ENCODE data around the gene ITGB8. TPM values are rescaled to one million over a fixed set of nuclear protein-coding genes. Genes with fewer than 3 reads are reported as not detected.
A peak's percentile ranks its signal among the peaks of the same experiment; 100 is the strongest.

Gene ITGB8
- total and polyA plus RNA-seq, 2 experiments from 2014 or later: 3.3 to 9.9 TPM

DNA sequence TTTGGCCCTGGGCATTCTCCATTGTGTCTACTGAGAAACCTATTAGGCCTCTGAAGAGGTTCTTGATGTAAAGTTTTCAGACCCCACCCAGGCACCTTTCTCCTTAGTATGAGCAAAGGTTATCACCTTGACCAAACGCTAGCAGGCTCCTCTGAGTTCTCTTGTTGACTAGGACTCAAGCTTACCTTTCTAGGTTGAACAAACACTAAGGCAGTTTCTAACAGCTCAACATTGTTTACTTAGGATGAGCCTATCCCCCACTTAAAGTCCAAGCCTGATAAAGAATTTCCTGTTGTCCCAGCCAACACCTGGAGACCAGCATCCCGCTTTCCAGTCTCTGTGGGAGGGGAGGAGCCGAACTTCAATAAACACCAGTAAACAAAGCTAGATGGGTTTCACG is 26.3 kb upstream of the ITGB8 start:
- no peaks in the 10 kb centered on the region for H3K79me2 ChIP-seq (ENCODE audit: insufficient read depth)
- in situ Hi-C loops (cut with MboI): no loop called here
- TF ChIP-seq EZH2 (IDR thresholded peaks at IDR 0.05; ENCODE audit: insufficient read depth, poor library complexity, severe bottlenecking) (no peak), EZH2phosphoT487 (IDR thresholded peaks at IDR 0.05; ENCODE audit: insufficient read depth, low read depth) (no peak)
- no peaks in the 10 kb centered on the region for H3K27me3 ChIP-seq (replicated peaks; ENCODE audit: insufficient read depth)
- no peaks in the 10 kb centered on the region for H3K9me2 ChIP-seq (ENCODE audit: insufficient read depth)
- no peak overlapping the region for H3K9ac ChIP-seq
- peaks cover 16% of the 10 kb centered on the region for H3K4me1 ChIP-seq (ENCODE audit: insufficient read depth)
- H3K36me3 ChIP-seq (ENCODE audit: low read depth): no peaks in the 10 kb centered on the region
- WGBS, 2 experiments (ENCODE audit: low coverage in 1 of 2, low lambda C conversion rate in 2 of 2, missing lambda C conversion rate in 2 of 2): 92 to 94% methylated on average over 4 of the region's 4 CpGs
- H3K27ac ChIP-seq: no peak overlapping the region
- no peaks in the 10 kb centered on the region for H3K9me3 ChIP-seq (ENCODE audit: low read depth)
- H2AFZ ChIP-seq: no peak overlapping the region
- H3K4me2 ChIP-seq (ENCODE audit: unreplicated experiment): no peak overlapping the region
- no peaks in the 10 kb centered on the region for H4K20me1 ChIP-seq (ENCODE audit: insufficient read depth)
- DNase-seq: no peak
- H3K4me3 ChIP-seq: no peak overlapping the region
- H3F3A ChIP-seq (ENCODE audit: insufficient read depth): peaks cover 13% of the 10 kb centered on the region; the same call in 1 of the 2 replicates

DNA sequence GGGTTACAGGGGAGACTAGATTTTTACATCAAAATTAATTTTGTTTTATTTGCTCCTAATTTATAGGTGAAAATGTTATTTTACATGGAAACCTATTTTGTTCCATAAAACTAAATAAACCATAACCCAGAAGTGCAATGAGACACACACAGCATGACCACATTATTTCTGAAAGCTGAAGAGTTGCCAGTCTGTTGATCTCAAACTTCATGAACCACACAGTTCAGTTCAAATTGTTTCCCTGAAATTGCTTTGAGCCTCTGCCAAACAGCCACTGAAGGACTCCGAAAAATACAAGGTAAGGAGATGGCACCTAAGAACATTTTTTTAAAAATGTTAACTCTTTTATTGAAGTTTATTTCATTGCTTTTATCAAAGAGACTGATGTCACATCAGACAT is 25.0 kb upstream of the ITGB8 start:
- Histone ChIP-seq H3K27me3 (replicated peaks; ENCODE audit: insufficient read depth) (no peaks in the 10 kb centered on the region), H3K9me2 (ENCODE audit: insufficient read depth) (no peaks in the 10 kb centered on the region), H3K4me1 (ENCODE audit: insufficient read depth) (peaks cover 12% of the 10 kb centered on the region), H3K79me2 (ENCODE audit: insufficient read depth) (no peaks in the 10 kb centered on the region), H3K4me2 (ENCODE audit: unreplicated experiment) (no peak overlapping the region), H4K20me1 (ENCODE audit: insufficient read depth) (no peaks in the 10 kb centered on the region), H3F3A (ENCODE audit: insufficient read depth) (0 out of 2 replicates have a peak, but pooled peaks cover under 1% of the 10 kb centered on the region), H3K4me3 (no peak overlapping the region), H3K36me3 (ENCODE audit: low read depth) (no peaks in the 10 kb centered on the region), H3K27ac (no peak overlapping the region), H3K9me3 (ENCODE audit: low read depth) (no peaks in the 10 kb centered on the region), H3K9ac (no peak overlapping the region), H2AFZ (no peak overlapping the region)
- 95 to 97% methylated on average over 1 of the region's 1 CpG for WGBS, 2 experiments (ENCODE audit: low coverage in 1 of 2, low lambda C conversion rate in 2 of 2, missing lambda C conversion rate in 2 of 2)
- no peak for DNase-seq
- TF ChIP-seq EZH2phosphoT487 (IDR thresholded peaks at IDR 0.05; ENCODE audit: insufficient read depth, low read depth): no peak
- TF ChIP-seq EZH2 (IDR thresholded peaks at IDR 0.05; ENCODE audit: insufficient read depth, poor library complexity, severe bottlenecking): no peak
- in situ Hi-C loops (cut with MboI): no loop called here

DNA sequence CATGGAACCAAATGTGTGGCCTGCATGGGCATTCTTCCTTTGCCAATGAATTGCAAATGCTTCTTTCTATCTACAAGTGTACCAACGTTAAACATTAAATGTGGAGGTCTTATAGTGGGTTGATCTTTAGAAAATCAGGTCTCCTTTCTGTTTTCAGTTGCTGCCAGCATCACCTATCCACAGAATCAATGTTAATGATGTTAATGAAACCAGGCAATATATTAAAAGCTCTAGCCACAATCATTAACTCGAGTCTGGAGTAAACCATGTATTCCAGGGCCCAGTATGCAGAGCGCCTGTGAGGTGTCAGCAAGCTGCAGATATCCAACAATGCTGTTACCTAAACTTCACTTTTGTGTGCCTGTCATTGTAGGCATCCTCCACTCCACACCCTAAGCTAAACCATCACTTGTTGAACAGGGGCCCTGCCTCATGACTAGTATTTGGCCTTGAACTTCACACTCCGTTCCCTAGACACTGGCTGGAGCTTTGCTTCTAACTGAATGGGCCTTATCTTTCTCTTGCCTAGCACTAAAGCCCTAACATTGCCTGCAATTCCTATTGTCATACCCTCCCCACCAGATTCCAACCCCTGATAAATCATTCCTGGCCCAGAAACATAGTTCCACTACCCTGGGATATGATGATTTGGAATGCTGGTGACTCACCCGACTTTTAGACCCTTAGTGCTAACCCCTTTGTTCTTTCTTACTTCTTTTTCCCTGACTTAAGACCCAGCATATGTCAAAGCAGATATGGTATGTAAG is 24.3 kb upstream of the ITGB8 start:
- H3K36me3 ChIP-seq (ENCODE audit: low read depth): no peaks in the 10 kb centered on the region
- H3K27ac ChIP-seq: no peak overlapping the region
- in situ Hi-C loops (cut with MboI): no loop called here
- no peaks in the 10 kb centered on the region for H3K9me2 ChIP-seq (ENCODE audit: insufficient read depth)
- no peak overlapping the region for H3K9ac ChIP-seq
- H3K9me3 ChIP-seq (ENCODE audit: low read depth): no peaks in the 10 kb centered on the region
- peaks cover 14% of the 10 kb centered on the region for H3K4me1 ChIP-seq (ENCODE audit: insufficient read depth)
- DNase-seq: no peak
- no peak overlapping the region for H2AFZ ChIP-seq
- WGBS, 2 experiments (ENCODE audit: low coverage in 1 of 2, low lambda C conversion rate in 2 of 2, missing lambda C conversion rate in 2 of 2): 93 to 94% methylated on average over 5 of the region's 5 CpGs
- no peak overlapping the region for H3K4me3 ChIP-seq
- H3K4me2 ChIP-seq (ENCODE audit: unreplicated experiment): no peak overlapping the region
- H4K20me1 ChIP-seq (ENCODE audit: insufficient read depth): no peaks in the 10 kb centered on the region
- H3K27me3 ChIP-seq (replicated peaks; ENCODE audit: insufficient read depth): no peaks in the 10 kb centered on the region
- TF ChIP-seq EZH2 (IDR thresholded peaks at IDR 0.05; ENCODE audit: insufficient read depth, poor library complexity, severe bottlenecking): no peak
- TF ChIP-seq EZH2phosphoT487 (IDR thresholded peaks at IDR 0.05; ENCODE audit: insufficient read depth, low read depth): no peak
- no peaks in the 10 kb centered on the region for H3F3A ChIP-seq (ENCODE audit: insufficient read depth)
- no peaks in the 10 kb centered on the region for H3K79me2 ChIP-seq (ENCODE audit: insufficient read depth)

DNA sequence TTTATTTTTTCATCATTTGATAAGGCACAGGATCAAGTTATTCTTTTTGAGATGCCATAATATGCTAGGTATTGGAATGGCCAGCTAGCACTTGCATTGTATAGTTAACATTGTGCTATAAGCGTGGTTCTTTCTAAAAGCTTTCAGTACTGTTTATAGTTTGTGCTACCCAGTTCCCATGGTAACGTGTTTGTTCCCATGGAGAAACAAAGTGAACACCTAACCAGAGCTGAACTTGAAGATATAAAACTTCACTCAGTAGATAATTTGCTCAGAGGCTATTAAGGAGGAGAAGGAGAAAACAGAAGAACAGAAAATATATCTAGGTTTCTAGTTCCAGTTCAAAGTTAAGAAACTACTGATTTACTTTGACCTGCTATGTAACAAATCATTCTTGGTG is 23.6 kb upstream of the ITGB8 start:
- H3K9me3 ChIP-seq (ENCODE audit: low read depth): no peaks in the 10 kb centered on the region
- H3K27ac ChIP-seq: no peak overlapping the region
- no peak overlapping the region for H3K4me2 ChIP-seq (ENCODE audit: unreplicated experiment)
- no peaks in the 10 kb centered on the region for H4K20me1 ChIP-seq (ENCODE audit: insufficient read depth)
- H3K27me3 ChIP-seq (replicated peaks; ENCODE audit: insufficient read depth): no peaks in the 10 kb centered on the region
- peaks cover 9% of the 10 kb centered on the region for H3K4me1 ChIP-seq (ENCODE audit: insufficient read depth)
- peak; percentile 31 for DNase-seq
- H3K4me3 ChIP-seq: no peak overlapping the region
- H3K36me3 ChIP-seq (ENCODE audit: low read depth): no peaks in the 10 kb centered on the region
- TF ChIP-seq EZH2 (IDR thresholded peaks at IDR 0.05; ENCODE audit: insufficient read depth, poor library complexity, severe bottlenecking): no peak
- no peak for TF ChIP-seq EZH2phosphoT487 (IDR thresholded peaks at IDR 0.05; ENCODE audit: insufficient read depth, low read depth)
- WGBS, 2 experiments (ENCODE audit: low coverage in 1 of 2, low lambda C conversion rate in 2 of 2, missing lambda C conversion rate in 2 of 2): 87 to 90% methylated on average over 2 of the region's 2 CpGs
- in situ Hi-C loops (cut with MboI): no loop called here
- no peak overlapping the region for H3K9ac ChIP-seq
- H3K79me2 ChIP-seq (ENCODE audit: insufficient read depth): no peaks in the 10 kb centered on the region
- no peaks in the 10 kb centered on the region for H3K9me2 ChIP-seq (ENCODE audit: insufficient read depth)
- no peaks in the 10 kb centered on the region for H3F3A ChIP-seq (ENCODE audit: insufficient read depth)
- no peak overlapping the region for H2AFZ ChIP-seq

Data from GM23248 (cell line).